Renal cortical epithelial cell (primary cell): Measurements from ENCODE around the gene ZNF326. TPM values are rescaled to one million over a fixed set of nuclear protein-coding genes. Genes with fewer than 3 reads are reported as not detected.
"Not testable (repeated sequence)": the region's sequence is repeated elsewhere in the genome, so short reads cannot be mapped to it uniquely, and the experiment has no call there.

ENCODE experiments used
- DNase-seq: peaks from one replicate; pipeline ENCODE4 v3.0.0-alpha.2; 2011; ENCODE audit warnings: low read depth
- total RNA-seq: library from RNA; depleted of rRNA; stranded (reverse); fragments of >200 nt; gene quantifications from 2 replicates; pipeline ENCODE4 v1.2.3, GENCODE V29; 2014

Gene ZNF326
- total RNA-seq, 1 donor from 2014 or later: 20.5 TPM

DNA sequence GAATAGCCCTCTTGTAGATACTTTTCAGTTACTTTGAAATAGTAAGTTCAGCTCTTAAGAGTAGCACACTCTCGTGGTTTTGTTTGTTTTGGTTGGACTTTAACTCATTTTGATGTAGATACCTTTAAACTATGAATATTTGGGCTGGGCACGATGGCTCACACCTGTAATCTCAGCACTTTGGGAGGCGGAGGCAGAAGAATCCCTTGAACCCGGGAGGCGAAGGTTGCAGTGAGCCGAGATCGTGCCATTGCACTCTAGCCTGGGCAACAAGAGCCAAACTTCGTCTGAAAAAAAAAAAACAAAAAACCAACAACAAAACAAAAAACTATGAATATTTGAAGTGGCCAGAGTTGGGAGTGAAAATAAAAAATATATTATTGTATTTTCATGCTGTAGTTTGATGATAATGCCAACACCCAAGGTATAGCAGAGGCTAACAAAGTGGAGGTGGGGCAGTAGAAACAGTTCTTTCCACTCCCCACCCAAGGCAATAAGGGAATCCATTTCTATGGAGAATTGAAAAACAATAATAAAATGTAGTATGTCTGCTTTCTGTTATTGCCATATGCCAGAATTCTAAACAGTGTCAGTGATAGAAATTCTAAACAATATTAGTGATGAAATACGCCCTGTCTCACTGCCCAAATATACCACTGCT lies 1.7 kb downstream of the ZNF326 start:
- DNase-seq: peak; percentile 25

DNA sequence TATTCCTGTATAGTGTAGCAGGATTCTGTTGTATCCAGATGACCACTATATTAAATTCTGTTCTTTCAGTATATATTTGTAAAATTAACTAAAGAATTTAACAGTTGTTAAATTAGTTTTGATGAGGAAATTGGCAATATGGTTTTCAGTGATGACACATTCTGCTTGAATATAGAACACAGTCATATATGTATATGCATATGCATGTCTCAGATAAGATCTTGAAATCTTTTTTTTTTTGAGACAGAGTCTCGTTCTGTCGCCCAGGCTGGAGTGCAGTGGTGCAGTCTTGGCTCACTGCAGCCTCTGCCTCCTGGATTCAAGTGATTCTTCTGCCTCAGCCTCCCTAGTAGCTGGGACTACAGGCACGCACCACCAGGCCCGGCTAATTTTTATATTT lies 2.2 kb downstream of the ZNF326 start:
- DNase-seq: not testable (repeated sequence)

DNA sequence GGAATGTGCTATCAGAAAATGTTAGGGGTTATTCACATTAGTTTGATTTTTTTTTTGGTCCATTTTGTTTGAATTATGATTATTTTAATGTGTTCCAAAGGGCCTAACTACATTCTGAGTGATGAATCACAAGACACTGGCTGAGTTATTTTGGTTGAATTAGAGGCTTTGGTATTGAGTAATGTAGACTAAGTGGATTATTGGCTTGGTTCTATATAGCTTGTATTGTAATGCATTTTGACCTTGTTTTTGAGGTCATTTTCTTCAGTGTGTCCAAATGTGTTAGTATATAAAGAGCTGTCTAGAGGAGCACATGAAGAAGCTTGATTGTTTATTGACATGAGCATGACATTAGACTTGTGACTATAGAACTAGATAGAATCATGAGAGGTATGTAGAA lies 3.4 kb downstream of the ZNF326 start:
- peak; percentile 11 for DNase-seq

DNA sequence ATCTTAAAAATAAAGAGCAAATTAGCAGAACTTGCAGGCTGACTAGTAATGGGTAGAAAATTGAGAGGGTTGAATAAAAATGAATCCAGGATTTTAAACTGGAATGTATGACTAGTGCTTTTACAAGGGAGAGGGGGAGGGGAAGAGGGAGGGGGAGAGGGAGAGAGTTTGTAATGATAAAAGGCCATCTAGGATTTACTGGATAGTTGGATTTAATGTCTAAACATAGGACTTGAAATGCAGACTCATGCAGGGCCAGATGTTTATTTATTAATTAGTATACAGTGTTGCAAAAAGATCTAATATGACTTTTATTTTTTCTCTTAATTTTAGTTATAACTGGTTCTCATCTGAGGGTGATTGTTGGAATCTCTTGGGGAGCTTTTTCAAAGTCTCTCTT lies 4.3 kb downstream of the ZNF326 start:
- DNase-seq: no peak

DNA sequence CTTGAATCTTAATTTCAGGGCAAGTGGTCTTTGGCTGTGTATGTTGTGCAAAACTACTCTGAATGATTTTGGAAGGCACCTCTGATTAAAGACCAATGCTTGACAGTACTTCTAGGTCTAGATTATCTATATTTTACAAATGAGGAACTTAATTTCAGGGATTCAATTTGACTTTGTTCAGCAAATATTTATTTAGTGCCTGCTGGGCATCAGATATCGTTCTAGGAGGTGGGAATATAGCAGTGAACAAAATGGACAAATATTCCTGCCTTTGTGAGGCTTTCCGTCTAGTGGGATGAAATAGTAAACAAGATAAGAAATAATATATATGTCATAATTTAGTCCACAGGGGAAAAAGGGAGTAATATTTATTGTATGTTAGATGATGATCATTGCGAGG lies 4.7 kb downstream of the ZNF326 start:
- DNase-seq: no peak

DNA sequence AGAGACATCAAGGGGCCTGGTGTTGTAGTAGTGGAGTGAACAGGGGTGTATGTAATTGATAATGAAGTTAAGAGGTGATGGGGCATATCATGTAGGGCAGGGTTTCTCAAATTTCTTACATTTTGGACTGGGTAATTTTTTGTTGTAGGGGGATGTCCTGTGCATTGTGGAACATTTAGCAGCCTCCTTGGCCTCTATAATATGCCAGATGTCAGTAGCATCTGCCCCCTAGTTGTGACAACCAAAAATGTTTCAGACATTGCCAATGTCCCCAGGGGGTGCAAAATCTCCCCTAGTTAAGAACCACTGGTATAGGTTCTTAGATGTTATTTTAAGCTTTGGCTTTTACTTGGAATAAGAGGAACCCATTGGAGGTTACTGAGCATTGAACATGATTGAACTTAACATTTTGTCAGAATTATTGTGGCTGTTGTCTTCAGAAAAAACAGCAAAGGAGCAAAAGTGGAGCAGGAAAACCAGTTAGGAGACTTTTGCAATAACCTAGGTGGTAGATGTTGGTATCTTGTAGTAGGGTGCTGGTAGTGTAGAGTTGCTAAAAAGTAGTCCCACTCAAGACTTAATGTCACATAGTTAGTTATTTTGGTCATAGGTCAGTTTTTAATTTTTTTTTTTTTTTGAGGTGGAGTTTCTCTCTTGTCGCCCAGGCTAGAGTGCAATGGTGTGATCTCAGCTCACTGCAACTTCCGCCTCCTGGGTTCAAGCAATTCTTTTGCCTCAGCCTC lies 6.2 kb downstream of the ZNF326 start:
- no peak for DNase-seq

DNA sequence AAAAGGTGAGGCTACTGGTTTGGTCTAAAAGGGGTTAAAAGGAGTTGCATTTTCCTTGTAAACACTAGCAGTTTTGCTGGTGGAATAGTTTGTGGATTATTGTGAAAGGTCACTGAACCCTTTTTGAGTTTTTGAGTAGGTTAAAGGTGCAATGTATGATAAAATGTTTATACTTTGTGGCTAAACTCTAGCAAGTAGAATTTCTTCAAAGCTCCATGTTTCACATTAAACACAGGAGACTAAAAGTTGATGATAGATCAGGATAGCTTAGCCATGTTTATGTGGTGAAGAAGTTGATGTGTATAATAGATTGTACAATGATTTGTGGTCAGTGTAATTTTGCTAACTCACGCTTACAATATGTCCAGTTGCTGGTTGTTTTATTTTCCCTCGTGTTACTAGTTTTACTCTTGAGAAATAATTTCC lies 13.1 kb downstream of the ZNF326 start:
- DNase-seq: no peak

DNA sequence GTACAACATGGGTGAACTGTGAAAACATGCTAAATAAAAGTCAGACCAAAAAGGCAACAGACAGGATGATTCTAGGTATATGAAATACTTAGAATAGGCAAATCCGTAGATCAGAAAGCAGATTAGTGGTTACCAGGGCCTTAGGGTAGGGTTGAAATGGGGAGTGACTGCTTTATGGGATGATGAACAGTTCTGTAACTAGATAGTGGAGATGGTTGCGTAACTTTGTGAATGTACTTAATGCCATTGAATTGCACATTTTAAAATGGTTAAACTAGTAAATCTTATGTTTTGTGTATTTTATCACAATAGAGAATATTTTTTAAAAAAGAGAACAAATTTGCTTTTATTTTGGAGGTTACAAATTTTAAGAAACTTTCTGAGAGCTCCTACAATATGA lies 17.4 kb downstream of the ZNF326 start:
- DNase-seq: no peak

DNA sequence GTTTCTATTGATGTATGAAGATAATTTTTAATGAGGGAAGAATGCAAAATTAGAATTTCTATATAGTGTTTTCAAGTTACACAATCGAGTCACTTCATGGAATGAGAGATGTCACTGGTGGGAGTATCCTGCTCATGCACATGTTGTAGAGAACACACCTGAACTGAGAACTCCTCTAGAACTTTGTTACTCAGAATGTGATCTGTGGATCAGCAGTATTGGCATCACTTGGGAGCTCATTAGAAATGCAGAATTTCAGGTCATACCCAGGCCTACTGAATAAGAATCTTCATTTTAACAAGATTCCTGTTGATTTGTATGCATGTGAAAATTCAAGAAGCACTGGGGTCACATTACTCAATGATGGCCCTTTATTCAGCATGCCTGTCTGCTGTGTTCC lies 28.8 kb downstream of the ZNF326 start:
- no peak for DNase-seq

DNA sequence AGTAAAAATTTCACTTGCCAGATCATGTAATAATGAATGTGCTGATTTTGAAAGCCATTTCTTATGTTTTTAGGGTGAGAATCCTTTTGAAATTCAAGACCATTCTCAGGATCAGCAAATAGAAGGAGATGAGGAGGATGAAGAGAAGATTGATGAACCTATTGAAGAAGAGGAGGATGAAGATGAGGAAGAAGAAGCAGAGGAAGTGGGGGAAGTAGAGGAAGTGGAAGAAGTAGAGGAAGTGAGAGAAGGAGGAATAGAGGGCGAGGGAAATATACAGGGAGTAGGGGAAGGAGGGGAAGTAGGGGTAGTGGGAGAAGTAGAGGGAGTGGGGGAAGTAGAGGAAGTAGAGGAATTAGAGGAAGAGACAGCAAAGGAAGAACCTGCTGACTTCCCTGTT lies 32.4 kb downstream of the ZNF326 start:
- no peak for DNase-seq

DNA sequence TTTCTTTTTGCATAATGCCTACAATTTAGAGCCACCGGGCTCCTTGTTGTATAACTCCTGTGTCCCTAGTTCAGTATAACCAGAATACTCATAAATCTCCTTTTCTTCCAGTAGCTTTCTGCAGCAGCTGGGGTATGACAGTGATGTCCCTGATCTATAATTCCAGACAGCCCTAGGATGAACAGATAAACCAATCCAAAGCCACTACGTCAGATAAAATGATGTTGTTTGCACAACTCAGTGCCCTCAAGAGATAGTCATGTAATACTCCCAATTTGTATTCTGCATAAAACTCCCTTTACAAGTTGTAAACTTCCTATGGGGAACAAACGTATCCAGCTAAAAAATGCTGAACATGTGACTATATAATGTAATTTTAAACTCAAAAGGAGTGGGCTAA lies 44.7 kb downstream of the ZNF326 start:
- no peak for DNase-seq

DNA sequence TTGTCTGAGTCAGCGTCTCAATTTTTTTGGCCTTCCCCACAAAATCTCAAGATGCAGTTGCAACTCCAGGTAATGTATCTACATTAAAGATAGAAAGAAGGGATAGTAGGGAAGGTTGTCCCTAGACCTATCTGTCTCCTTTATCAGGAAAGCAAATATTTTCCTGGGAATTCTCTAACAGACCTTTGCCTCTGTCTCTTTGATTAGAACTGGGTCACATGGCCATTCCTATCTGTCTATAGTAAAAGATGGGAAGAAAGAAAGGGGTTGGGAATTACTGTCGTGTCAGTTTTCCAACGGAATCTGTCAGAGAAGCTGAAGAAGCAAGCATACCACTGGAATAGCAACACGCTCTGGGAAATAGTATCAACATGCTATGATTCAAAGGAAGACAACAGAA lies 48.7 kb downstream of the ZNF326 start:
- DNase-seq: no peak

DNA sequence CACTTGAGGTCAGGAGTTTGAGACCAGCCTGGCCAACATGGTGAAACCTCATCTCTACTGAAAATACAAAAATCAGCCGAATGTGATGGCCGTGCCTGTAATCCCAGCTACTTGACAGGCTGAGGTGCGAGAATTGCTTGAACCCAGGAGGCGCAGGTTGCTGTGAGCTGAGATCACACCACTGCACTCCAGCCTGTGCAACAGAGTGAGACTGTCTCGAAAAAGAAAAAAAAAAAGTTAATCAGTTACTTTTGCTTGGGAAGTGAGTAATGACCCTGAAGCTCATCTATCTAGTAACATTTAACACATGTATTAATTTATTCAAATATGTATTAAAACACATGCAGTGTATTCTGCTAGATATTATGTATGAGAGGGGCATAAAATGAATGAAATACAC lies 49.4 kb downstream of the ZNF326 start:
- DNase-seq: peak; percentile 72

DNA sequence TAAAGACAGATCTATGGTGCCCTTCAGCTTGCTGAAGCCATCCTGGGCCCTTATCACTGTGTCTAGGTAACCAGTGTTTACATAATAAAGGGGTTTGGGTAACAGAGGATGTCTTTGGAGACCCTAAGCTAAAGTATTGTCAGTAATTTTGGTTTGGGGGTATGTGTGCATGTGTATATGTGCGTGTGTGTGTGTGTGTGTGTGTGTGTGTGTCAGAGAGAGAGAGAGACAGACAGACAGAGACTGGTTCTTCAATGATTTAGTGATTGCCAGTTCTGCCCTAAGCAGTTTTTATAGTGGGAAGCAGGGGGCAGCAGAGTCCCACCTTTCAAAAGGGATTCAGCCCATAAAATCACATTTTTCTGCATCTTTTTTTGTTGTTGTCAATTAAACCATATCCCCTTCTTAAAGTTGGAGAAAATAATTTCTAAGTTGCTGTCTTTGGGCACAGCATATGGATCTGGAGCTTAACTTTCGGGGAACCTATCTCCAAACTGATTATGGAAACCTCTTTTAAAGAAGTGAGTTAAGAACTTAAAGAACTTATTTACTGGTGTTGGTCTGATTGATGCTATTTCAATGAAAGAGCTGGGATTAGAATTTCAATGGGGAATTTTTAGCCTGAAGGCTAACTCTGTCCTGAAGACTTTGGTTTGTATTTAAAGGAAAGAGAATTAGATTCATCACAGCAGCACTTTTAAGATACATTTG lies 51.1 kb downstream of the ZNF326 start:
- peak; percentile 29 for DNase-seq

DNA sequence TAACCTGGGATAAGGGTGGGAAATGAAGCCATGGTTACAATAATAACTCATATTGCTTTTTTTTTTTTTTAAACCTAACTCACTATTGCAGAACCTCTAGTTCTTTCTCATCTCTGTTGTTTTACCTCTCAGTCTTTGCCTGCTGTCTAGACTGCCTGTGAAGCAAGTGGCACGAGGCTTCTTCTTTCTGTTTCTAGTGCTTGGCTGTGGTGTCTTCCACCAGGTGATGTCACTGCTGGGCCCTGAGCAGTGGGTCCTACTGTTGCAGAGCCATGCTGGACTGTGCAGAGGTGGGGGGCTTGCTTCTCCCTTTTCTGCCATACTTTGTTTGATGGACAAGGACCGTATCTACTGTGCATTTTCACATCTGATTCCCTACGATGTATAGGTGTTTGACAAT lies 51.7 kb downstream of the ZNF326 start:
- no peak for DNase-seq

DNA sequence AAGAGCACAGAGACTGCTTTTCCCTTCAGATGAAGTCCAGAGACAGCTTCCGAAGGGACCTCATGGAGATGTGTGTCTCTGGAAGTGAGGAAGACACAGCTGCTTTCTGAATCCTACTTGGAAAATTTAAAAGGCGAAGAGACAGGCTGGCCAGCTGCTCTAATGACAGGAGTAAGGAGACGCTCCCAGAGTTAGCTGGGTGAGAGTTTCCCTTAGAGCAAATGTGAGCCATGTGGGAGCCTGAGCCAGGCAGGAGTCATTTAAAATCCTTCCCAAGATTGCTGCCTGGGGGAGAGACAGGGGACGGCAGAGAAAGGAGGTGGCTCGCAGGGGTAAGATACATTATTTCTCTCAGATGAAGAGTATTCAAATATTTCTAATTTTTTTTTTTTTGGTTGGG lies 53.1 kb downstream of the ZNF326 start:
- DNase-seq: no peak

DNA sequence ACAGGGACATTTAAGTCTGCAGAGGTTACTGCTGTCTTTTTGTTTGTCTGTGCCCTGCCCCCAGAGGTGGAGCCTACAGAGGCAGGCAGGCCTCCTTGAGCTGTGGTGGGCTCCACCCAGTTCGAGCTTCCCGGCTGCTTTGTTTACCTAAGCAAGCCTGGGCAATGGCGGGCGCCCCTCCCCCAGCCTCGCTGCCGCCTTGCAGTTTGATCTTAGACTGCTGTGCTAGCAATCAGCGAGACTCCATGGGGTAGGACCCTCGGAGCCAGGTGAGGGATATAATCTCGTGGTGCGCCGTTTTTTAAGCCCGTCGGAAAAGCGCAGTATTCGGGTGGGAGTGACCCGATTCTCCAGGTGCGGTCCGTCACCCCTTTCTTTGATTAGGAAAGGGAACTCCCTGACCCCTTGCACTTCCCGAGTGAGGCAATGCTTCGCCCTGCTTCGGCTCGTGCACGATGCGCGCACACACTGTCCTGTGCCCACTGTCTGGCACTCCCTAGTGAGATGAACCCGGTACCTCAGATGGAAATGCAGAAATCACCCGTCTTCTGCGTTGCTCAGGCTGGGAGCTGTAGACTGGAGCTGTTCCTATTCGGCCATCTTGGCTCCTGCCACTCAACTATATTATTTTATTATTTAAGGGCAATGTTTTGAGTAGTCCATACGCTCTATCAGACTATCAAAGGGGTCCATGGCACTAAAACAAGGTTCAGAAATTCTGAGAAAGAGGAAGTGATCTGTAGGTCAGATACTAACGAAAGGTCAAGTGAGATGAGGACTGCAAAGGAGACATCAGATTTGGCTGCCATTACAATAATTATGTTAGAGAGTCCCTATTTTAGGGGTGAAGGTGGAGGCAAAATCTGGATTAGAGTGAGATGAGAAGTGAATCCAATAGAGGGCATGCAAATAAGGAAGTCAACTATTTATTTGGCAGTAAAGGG lies 68.1 kb downstream of the ZNF326 start:
- DNase-seq: not testable (repeated sequence)

DNA sequence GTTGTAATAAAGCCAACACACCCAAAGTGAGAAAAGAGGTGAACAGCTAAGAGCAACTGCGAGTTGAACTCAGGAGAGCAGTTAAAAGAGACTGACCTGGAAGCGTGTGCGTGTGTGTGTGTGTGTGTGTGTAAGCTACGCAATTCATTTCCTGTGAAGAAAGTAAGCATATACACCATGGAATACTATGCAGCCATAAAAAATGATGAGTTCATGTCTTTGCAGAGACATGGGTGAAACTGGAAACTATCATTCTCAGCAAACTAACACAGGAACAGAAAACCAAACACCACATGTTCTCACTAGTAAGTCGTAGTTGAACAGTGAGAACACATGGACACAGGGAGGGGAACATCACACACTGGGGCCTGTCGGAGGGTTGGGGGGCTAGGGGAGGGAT lies 69.2 kb downstream of the ZNF326 start:
- not testable (repeated sequence) for DNase-seq

DNA sequence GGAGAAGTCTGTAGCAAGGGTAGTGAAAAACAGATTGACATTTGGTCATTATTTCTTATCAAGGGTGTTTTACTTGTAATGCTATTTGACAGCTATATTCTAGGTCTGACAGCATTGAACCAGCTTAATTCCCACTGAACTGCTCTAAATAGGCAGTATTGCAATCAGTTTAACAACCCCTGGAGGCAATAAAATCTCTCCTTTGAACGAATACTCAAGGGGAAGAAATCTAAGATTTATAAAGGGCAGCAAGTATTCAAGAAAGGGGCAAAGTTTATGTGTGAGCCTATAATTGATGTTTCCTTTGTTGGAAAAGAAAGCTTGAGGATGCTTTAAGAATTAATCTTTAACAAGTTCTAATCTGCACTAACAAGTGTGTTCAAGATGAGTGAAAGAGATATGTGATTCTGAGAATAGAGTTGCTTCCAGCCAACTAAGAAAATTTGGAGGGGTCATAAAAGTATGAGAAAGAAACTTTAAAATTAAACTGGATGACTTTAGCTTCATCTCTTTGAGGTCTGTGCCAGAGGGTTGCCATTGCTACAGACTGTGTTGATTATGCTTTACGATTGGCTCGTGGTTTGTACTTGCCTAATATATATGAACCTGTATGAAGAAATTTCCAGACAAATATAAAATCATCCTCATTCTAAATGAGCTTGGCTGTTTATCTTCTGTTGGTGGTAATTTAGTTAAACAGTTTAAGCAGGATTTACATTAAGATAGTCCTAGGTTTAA lies 72.5 kb downstream of the ZNF326 start:
- no peak for DNase-seq

DNA sequence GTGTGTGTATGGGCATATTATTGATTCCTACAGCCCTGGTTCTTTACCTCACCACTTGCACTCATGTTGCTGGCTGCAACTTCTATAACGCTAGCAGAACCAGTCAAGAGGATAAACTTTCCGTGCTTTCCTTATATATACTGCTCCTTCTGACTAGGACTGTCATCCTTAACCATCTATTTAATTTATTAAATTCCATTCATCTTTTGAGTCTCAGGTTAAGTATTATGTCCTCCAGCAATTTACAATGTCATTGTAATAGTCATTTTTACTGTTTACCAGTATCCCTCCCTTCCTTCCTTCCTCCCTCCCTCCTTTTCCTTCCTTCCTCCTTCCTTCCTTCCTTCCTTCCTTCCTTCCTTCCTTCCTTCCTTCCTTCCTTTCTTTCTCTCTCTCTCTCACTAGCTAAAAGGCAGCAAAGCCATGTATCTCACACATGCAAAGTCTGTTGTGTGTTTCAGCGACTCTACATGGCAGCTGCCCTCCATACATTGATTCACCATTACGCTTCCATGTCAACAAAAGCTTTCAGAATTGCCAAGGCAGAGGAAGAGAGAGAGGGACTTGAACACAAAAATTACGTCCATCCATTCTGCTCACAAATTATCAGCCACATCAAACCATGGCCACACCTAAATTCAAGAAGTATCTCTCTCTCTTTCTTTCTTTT lies 73.8 kb downstream of the ZNF326 start:
- DNase-seq: no peak

DNA sequence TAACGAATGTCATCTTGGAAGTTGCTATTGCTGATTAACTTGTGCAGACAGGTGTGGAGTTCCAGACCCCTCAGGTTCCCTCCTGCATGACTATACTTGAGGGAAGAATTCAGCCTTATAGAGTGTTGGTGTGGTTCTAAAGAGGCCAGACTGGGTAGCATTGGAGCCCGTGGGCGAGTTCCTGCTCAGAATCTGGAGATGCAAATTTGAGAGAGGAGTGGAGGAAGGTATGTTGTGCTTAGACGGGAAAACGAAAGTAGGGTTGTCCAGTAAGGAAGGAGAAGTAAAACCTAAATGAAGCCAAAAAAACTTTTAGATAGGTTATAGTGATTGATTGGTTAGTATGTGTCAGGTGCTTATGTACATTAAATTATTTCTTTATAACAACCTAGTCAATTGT lies 79.2 kb downstream of the ZNF326 start:
- DNase-seq: no peak
